COLO668 (cell line): ENCODE results near the gene MRGPRX2.
A peak's percentile ranks its signal among the peaks of the same experiment; 100 is the strongest.

Experiments
- DNase-seq: peaks from one replicate; lab custom pipeline; 2025; ENCODE audit not compliant: unreplicated experiment; lab: John Stamatoyannopoulos, UW

The MRGPRX2 gene

DNA sequence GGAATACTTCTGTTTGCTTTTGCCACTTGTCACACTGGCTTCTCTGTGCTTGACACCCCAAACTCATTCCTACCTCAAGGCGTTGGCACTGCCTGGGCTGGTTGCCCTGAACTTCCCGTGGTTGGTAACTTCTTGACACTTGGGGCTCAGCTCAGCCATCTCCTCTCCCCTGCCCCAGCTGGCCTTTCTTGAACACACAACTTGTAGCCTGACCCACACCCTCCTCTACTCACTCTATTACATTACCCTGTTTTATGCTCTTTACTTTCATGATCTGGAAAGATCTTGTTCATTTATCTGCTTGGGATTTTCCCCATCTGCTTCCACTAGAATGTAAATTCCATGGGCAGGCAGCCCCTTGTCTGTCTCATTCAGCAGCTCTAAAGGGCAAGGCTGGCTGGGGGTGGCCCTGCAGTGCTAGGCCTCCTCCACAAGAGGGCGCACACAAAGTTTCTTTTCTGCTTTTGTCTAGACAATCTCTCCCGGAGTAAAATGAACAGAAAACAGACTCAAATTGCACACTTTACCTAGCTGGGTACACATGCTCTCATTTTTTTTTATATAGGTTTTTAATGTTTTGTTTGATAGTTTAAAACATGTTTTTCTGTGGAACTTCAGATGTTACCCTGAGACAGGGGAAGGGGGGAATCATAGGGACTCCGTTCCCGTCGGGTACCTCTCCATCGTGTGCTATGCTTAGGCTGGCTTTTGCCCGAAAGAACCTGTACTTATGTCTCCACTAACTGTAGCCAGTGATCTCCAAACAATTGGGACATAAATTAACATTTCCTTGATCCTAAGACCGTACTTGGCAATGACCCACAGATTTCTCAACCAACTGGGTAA, 16.4 kb upstream of the MRGPRX2 start:
- DNase-seq, result peak; percentile 57

DNA sequence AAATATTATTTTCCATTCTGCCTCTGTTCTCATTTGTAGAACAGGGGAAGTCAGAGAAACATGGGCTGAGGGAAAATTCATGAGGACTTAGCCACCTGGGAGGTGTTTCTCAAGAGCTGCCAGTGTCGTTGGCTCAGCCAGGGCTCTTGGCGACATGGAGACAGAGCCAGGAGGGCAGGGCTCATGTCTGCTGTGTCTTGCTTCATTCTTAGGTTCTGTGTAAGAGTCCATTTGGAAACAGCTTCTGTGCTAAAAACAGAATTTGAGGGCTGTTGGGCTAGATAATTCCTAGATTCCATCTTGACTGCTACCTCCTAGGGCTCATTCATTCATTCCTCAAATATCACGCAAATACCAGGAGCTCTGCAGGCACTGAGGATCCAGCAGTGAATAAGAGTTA, 15.1 kb upstream of the MRGPRX2 start:
- no peak for DNase-seq

GRCh38 chr11:19073454-19074415, 13.2 kb upstream of the MRGPRX2 start:
- DNase-seq, result peak; percentile 41

GRCh38 chr11:19072464-19072863, 11.9 kb upstream of the MRGPRX2 start:
- no peak for DNase-seq

GRCh38 chr11:19071255-19071654, 10.7 kb upstream of the MRGPRX2 start:
- DNase-seq, result peak; percentile 82

DNA sequence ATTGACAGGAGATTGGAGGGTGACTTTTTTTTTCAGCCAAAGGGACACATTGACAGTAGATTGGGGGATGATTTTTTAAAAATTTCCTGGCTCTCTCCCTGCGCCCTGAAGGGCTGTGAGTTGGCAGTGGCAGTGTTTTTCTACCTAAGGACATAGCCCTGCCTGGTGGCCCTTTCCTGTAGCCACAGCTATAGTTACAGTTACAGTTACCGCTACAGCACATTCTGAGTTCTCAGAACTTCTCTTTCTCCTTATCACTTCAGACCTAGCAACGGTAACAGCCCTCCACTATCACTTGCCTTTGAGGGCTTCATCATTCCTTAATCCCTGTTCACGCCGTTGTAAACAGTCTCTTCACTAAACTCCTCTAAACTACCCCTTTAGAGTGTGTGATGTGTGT, 684 bp downstream of the MRGPRX2 start:
- no peak for DNase-seq

GRCh38 chr11:19055905-19056304, 4.6 kb downstream of the MRGPRX2 start:
- no peak for DNase-seq

- DNase-seq, result no peak
These were observed 5.5 kb downstream of the MRGPRX2 start for GRCh38 chr11:19055016-19055415.

GRCh38 chr11:19053909-19054308, 6.6 kb downstream of the MRGPRX2 start:
- DNase-seq, result no peak

- no peak for DNase-seq
These were observed 10.2 kb downstream of the MRGPRX2 start for GRCh38 chr11:19050281-19050680.

- no peak for DNase-seq
These were observed 11.2 kb downstream of the MRGPRX2 start for GRCh38 chr11:19049351-19049750.

DNA sequence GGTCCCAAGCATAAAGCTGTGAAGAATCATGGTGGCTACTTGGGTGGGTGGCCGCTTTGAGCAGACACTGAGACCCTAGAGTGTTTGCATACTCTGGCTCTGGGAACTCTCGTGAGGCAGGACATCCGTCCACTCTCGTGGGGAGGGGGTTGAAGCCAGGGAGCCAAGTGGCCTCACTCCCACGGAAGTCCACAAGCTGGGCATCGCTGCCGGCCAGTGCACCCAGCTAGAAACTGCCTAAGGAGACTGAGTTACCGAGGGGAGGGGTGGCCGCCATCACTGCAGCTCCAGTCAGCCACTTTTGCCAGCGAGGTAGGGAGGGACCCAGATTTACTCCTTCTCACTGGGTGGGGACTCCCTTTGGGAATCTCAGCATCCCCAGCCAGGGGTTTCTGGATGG, 20.5 kb downstream of the MRGPRX2 start:
- no peak for DNase-seq

DNA sequence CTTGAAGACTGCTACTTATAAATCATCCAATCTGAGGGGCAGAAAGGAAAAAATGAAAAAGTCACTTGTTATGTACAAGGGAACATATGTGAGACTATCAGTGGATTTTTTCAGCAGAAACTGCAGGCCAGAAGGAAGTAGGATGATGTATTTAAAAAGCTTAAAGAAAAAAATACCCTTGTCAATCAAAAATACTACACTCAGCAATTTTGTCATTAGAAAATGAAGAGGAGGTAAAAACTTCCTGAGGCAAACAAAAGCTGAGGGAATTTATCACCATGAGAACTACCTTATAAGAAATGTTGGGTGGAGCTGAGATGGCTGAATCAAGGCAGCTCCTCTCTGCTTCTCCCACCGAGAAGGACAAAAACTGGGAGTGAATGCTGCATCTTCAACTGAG, 21.1 kb downstream of the MRGPRX2 start:
- no peak for DNase-seq

- no peak for DNase-seq
These were observed 27.5 kb downstream of the MRGPRX2 start for GRCh38 chr11:19032990-19033389.

DNA sequence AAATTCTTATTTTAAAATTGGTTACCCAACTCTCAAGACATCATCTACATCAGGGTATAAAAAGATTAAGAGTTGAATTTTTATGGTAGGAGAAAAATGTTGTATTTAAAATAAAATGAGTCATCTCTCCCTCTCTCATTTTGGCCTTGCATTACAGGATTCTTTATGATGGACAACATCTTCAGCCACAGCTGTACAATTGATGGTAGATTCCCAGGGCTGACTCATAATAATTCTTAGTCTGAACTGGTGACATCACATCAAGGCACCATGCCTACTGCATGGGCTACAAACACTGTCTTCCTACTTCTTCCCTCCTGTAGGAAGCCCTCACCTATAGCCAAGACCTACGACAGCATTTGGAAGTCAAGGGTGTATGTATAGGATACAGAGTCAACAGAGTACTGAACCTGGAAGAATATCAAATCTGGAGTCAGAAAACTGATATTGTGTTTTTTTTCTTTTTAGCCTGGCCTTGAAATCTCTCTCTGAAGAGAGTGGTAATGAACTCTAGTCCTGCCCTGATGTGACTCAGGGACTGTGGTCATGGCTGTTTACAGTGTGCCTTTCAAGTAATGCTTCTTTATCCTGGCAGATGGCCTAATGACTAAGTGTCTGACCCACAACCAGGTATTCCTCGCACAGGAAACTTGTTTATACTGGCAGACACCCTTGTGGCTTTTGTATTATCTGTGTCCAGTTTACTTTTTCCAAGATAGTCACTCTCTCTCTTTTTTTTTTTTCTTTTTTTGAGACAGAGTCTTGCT, 32.5 kb downstream of the MRGPRX2 start:
- no peak for DNase-seq

GRCh38 chr11:19026862-19027261, 33.7 kb downstream of the MRGPRX2 start:
- DNase-seq, result no peak

DNA sequence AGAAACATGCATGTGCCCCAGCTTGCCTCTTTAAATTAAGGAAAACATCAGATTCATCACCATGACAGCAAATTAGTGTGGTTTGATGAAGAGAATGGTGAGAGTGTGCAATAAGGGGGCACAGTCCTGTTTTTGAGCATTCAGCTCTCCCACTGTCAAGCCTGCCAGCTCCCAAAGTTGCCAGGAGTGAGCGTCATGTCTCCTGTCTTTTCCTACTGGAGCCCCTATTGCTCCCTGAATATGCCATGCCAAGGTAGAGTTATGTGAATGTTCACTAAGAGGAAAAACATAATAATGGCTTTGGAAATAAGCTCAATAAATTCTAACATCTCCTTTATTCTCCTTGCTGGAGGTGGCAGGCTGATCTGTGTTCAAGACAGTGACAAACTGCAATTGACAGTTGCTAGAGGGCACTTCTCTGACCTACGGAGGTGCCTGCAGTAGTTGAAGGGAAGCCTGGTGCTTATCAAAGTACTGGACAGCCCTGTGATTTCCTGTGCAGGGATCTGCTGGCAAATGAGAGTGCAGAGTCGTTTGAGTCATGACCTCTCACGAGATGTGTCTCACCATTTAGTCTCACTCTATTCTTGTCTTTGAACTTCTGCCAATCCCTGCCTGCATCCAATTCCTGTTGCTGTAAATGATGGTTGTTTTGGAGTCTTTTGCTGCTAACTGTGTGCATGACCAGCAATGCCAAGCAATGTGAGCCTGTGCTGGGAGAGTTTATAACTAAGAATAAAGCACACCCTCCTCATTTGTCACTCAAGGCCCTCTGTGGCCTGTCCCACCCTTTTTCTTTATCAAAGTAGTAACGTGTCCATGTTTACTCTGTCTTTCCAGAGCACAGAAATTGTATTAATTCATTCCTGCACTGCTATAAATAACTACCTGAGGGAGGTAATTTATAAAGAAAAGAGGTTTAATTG, 34.8 kb downstream of the MRGPRX2 start:
- DNase-seq, result no peak

DNA sequence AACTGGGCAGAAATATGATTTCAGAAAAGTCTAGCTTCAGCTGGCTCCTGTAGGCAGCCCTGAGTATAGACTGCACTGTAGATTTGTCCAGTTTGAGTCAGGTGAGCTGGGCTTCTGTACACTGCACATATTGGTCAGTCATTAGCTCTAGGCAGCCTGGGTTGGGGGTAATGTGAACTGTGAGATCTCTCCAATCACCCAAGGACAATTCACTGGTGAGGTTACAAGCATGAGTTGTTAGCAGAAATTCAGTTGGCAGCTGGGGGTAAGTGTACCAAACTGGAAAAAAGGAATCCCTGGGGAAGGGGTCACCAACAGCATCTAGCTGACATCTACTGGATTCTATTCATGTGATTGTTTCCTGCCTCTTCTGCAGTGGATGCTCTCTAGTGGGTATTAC, 39.7 kb downstream of the MRGPRX2 start:
- DNase-seq, result no peak

- DNase-seq, result no peak
These were observed 41.6 kb downstream of the MRGPRX2 start for GRCh38 chr11:19018901-19019300.

DNA sequence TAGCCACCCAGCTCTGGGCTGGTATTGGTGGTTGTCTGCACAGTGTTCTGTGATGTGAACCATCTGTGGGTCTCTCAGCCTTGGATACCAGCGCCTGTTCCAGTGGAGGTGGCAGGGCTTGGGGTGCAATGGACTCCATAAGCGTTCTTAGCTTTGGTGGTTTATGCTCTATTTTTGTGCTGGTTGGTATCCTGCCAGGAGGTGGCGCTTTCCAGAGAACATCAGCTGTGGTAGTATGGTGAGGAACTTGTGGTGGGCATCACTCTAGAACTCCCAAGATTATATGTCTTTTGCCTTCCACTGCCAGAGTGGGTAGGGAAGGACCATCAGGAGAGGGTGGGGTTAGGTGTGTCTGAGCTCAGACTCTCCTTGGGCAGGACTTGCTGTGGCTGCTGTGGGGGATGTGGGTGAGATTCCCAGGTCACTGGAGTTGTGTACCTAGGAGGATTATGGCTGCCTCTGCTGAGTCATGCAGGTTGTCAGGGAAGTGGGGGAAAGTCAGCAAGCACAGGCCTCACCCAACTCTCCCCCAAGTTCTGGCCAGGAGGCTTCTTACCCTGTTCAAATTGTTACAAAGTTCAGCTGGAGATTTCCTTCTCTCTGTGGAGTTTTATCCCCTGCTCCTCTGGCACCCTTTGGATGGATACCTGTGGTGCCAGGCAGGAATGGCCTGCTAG, 47.2 kb downstream of the MRGPRX2 start:
- DNase-seq, result no peak
